GM18505 (cell line): ENCODE results near the gene NFX1.

ENCODE experiments used
- ATAC-seq: cut with Tn5 transposase; IDR thresholded peaks from one replicate; pipeline ENCODE4 v1.9.1; 2021; ENCODE audit not compliant: unreplicated experiment
- POLR2A ChIP-seq: IDR thresholded peaks from 4 replicates; pipeline ENCODE4 v1.6.1; 2011; ENCODE audit warnings: borderline replicate concordance; ENCODE audit not compliant: insufficient read depth, insufficient read length; ENCODE audit errors: extremely low read depth

The NFX1 gene

GRCh38 chr9:33290247-33291030 is at the start of gene NFX1:
TSS of gene NFX1 (plus strand) at chr9:33290516. CDS start at chr9:33290573, 57 bp downstream.
- peak; percentile 96 for TF ChIP-seq POLR2A
- peak; percentile 87 for ATAC-seq

DNA sequence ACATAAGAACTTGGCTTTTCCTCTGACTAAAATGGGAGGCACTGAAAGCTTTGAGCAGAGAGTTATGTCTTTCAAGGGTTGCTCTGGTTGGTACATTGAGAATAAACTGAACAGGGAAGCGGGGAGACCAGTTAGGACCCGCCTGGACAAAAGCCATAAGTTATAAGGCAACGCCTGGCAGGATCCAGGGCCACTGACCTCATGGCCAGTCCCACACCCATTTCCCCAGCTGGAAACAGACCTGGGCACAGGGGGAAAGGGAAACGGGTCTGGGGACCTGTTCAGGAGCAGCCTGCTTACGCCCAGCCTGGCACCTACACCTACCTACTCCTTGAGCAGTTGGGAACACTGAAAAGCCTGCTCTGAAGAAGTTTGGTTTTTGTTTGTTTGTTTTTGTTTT is 49.0 kb upstream of the NFX1 start:
- no peak for TF ChIP-seq POLR2A
- ATAC-seq = no peak

- no peak for ATAC-seq
- no peak for TF ChIP-seq POLR2A
Measured at GRCh38 chr9:33242609-33243134, 47.6 kb upstream of the NFX1 start.

DNA sequence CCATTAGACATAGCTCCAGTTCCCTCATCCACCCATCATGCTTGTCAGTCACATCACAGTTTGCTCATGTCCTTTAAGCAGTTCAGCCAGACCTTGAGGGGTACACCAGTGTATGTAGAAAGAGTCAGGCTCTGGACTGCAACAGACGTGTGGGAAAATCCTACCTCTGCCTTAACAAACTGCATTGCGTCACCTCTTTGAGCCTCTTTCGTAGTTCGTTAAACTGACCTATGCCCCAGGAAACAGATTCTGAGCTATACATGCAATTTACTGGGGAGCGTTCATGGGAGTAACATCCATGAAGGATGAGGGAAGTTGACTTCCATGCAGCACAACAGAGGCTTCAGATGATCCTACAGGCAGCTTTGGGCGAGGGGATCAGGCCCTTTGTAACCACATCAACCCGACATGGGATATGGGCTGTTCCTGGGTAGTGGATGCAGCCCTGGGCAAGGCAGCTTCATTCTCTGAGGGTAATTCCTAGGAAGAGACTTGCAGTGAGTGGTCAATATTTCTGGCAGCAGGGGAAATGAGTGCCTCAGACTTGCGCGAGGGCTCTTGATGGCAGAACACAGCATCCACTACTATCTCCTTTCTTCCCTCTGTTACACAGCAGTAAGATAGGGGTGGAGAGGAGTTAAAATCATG is 46.1 kb upstream of the NFX1 start:
- ATAC-seq = no peak

DNA sequence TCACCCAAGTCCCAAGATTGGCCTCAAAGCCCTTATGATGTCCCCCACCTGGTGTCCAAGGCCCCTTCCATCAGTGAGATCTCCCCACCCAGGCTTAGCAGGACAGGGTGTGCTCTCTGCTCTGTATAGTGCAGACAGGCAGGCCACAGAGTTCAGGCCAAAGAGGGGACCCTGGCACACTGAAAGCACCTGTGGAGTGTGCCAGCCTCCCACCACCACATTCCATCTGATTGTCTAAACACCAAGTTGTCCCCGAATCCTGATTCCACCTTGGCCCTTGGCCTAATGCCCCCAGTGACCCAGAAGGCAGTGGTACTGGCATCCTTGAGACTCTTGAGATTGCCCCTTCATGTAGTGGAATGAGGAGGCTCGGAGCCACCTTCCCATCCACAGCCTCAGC is 45.0 kb upstream of the NFX1 start:
- no peak for ATAC-seq
- TF ChIP-seq POLR2A = no peak

More for the DNA sequence above, 46.1 kb upstream of the NFX1 start:
- no peak for TF ChIP-seq POLR2A

DNA sequence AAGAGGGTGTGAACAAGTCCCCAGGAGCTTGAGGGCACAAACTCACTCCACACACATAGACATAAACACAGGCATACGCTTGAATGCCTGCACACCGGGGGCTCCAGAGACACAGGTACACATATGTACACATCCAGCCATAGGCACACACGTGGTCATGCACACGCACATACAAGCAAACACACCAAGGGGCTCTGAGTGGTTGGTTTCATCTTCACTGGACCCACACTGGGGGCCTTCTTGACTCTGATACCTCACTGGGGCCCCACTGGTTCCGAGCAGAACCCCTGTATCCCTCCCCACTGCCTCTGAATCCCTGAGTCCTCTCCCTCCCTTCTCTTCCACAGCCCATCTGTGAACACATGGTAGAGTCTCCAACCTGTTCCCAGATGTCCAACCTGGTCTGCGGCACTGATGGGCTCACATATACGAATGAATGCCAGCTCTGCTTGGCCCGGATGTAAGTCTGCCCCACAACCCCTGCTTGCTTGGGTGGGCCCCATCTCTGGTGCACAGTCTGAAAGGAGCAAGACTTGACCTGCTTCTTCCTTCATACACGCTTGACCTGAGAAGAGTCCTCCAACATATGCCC is 44.0 kb upstream of the NFX1 start:
- TF ChIP-seq POLR2A = no peak
- no peak for ATAC-seq

- no peak for TF ChIP-seq POLR2A
Measured at GRCh38 chr9:33248606-33249005, 41.7 kb upstream of the NFX1 start.

DNA sequence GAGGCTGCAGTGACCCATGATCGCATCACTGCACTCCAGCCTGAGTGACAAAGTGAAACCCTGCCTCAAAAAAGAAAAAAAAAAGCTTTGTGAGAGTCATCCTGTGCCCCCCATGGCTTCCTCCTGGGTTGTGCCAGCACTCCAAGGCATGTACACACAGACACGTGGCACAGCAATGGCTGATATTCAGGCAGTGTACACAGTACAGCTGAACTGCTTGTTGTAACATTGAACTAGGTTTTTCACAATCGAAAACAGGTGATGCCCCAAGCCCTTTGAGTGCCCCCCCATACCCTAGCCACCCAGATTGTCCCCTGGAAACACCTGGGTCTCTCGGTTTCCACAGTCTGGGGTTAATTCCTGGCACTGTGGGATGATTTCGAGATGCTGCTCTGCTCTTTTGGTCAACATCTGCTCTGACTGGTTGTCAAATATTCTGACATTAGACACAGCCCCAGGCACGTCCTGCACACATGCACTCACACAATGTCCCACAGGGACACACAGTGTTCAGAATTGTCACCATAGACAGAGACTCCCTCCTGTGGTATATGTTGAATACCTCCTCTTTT is 41.1 kb upstream of the NFX1 start:
- peak; percentile 55 for ATAC-seq
- TF ChIP-seq POLR2A = no peak

More at GRCh38 chr9:33248606-33249005, 41.7 kb upstream of the NFX1 start:
- no peak for ATAC-seq

GRCh38 chr9:33249983-33250382 is 40.3 kb upstream of the NFX1 start:
- no peak for ATAC-seq
- no peak for TF ChIP-seq POLR2A

GRCh38 chr9:33250458-33250995 is 39.8 kb upstream of the NFX1 start:
- no peak for TF ChIP-seq POLR2A
- no peak for ATAC-seq

GRCh38 chr9:33254211-33254610 is 36.1 kb upstream of the NFX1 start:
- TF ChIP-seq POLR2A = no peak
- no peak for ATAC-seq

DNA sequence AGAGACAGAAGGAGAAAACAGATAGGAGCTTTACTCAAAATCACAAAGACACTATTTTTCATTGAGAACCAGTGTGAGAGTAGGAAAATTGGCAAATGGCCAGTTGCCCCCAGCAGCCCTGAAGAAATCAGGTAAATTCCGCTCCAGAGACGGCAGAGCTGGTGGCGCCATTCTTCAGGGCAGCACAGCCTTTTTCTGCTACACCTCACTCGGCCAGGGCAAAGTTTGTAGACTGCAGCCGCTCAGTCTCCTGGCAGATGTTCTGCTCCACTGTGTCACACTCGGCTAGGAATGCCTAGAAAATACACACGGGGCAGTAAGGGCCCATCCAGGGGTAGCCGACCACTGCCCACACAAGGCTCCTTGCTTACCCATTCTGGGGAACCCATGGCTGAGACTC is 35.3 kb upstream of the NFX1 start:
- no peak for ATAC-seq
- TF ChIP-seq POLR2A = no peak

DNA sequence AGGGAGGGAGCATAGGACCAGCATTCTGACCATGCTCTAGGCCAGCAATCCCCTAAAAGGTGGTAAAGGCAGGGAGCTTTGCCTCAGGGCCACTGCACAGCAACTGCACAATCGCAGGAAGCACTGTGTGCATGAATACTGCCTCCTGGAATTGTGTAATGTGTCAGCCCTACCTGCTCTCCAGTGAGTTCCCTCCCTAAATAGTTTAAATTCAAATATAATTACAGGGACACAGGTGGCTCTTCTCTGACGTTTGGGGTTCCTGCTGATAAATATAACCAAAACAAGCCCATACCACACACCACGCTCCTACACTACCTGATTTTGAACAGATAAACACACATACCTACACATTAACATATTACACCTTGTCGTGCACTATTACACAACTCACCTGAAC is 34.8 kb upstream of the NFX1 start:
- ATAC-seq = no peak
- no peak for TF ChIP-seq POLR2A

DNA sequence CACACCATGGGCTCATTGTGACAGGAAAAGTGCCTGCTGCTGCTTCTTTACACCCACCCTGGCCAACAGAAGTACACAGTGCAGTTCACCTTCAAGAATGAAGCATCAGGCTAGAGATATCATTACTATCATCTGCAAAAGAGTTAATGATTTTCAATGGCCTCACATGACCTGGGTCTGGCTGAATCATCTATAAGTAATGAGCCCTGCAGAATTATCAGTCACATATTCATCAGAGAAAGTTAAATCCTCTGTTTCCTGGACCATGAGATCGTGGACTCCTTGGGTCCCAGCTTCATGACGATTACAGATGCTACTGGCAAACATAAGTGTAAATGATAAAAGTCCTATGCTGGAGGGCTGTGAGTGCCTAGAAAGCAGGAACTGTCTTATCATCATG is 34.1 kb upstream of the NFX1 start:
- no peak for TF ChIP-seq POLR2A
- ATAC-seq = no peak

- no peak for TF ChIP-seq POLR2A
- no peak for ATAC-seq
Measured at GRCh38 chr9:33257276-33257675, 33.0 kb upstream of the NFX1 start.
